ENCODE data around the gene KCNJ3.
"Not testable (repeated sequence)": the region's sequence is repeated elsewhere in the genome, so short reads cannot be mapped to it uniquely, and the experiment has no call there.

The KCNJ3 gene

GRCh38 chr2:154837035-154837434 is 138.5 kb downstream of the KCNJ3 start:
- intact Hi-C loops (cut with DNase I; ENCODE audit: low total_unique reads) = no loop called here
- no peaks in the 10 kb centered on the region for H3K9me3 ChIP-seq
- no peak overlapping the region for H3K27ac ChIP-seq
- H3K36me3 ChIP-seq = no peaks in the 10 kb centered on the region
- no peak overlapping the region for H3K4me3 ChIP-seq
- H3K4me1 ChIP-seq = peaks cover 0 to 7% (median 0%) of the 10 kb centered on the region in 4 donors
- no peak for DNase-seq
- TF ChIP-seq CTCF (IDR thresholded peaks at IDR 0.05) = no peak
- H3K27me3 ChIP-seq = no peaks in the 10 kb centered on the region

DNA sequence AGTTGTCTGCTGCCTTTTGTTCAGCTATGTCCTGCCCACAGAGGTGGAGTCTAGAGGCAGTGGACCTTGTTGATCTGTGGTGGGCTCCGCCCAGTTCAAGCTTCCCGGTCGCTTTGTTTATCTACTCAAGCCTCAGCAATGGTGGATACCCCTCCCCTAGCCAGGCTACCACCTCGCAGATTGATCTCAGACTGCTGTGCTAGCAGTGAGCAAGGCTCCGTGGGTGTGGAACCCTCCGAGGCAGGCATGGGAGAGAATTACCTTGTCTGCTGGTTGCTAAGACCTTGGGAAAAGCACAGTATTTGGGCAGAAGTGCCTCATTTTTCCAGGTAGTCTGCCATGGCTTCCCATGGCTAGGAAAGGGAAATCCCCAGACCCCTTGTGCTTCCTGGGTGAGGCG is 146.0 kb downstream of the KCNJ3 start:
- Histone ChIP-seq H3K4me3 (no peak overlapping the region), H3K36me3 (no peaks in the 10 kb centered on the region), H3K9me3 (no peaks in the 10 kb centered on the region), H3K27me3 (no peaks in the 10 kb centered on the region), H3K27ac (no peak overlapping the region), H3K4me1 (peaks cover 0 to 6% (median 0%) of the 10 kb centered on the region in 4 donors)
- intact Hi-C loops (cut with DNase I; ENCODE audit: low total_unique reads) = no loop called here
- no peak for DNase-seq
- TF ChIP-seq CTCF (IDR thresholded peaks at IDR 0.05) = no peak

- no peak overlapping the region for H3K4me3 ChIP-seq
- intact Hi-C loops (cut with DNase I; ENCODE audit: low total_unique reads) = no loop called here
These were observed 148.3 kb downstream of the KCNJ3 start for GRCh38 chr2:154846842-154847241.

DNA sequence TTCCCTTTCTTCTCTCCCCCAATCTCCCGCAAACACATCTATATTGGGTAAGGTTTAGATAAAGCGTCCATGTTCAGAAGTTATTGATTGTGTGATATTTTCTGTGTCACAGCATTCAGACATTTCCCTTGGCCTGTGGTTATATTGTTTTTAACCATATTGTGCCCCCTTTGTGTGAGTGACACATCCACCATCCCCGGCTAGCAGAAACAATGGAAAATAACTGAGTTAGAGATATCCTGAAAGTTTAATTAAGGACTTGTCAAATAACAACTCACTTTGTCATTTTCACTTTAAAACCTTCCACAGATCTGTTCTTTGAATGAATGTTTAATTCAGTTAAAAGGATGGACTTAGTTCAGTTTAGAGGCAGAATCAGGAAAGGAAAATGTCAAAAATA is 151.0 kb downstream of the KCNJ3 start:
- no peak for TF ChIP-seq CTCF (IDR thresholded peaks at IDR 0.05)
- no peaks in the 10 kb centered on the region for H3K27me3 ChIP-seq
- H3K4me1 ChIP-seq = peaks cover 0 to 6% (median 0%) of the 10 kb centered on the region in 4 donors
- H3K27ac ChIP-seq = no peak overlapping the region
- H3K9me3 ChIP-seq = no peaks in the 10 kb centered on the region
- no peaks in the 10 kb centered on the region for H3K36me3 ChIP-seq
- intact Hi-C loops (cut with DNase I; ENCODE audit: low total_unique reads) = no loop called here
- H3K4me3 ChIP-seq = no peak overlapping the region
- no peak for DNase-seq

More at GRCh38 chr2:154846842-154847241, 148.3 kb downstream of the KCNJ3 start:
- H3K36me3 ChIP-seq = no peaks in the 10 kb centered on the region
- no peak overlapping the region for H3K27ac ChIP-seq
- TF ChIP-seq CTCF (IDR thresholded peaks at IDR 0.05) = no peak
- no peaks in the 10 kb centered on the region for H3K27me3 ChIP-seq
- H3K4me1 ChIP-seq = peaks cover 0 to 6% (median 0%) of the 10 kb centered on the region in 4 donors
- no peak for DNase-seq
- no peaks in the 10 kb centered on the region for H3K9me3 ChIP-seq

- TF ChIP-seq CTCF (IDR thresholded peaks at IDR 0.05) = no peak
- no peaks in the 10 kb centered on the region for H3K27me3 ChIP-seq
- intact Hi-C loops (cut with DNase I; ENCODE audit: low total_unique reads) = no loop called here
- DNase-seq = no peak
- no peak overlapping the region for H3K27ac ChIP-seq
- peaks cover 0 to 6% (median 0%) of the 10 kb centered on the region in 4 donors for H3K4me1 ChIP-seq
- H3K9me3 ChIP-seq = no peaks in the 10 kb centered on the region
- no peak overlapping the region for H3K4me3 ChIP-seq
- H3K36me3 ChIP-seq = no peaks in the 10 kb centered on the region
These were observed 152.0 kb downstream of the KCNJ3 start for GRCh38 chr2:154850532-154850931.

GRCh38 chr2:154855138-154855537 is 156.6 kb downstream of the KCNJ3 start:
- Histone ChIP-seq H3K4me1 (no peaks in the 10 kb centered on the region), H3K4me3 (no peak overlapping the region), H3K27me3 (no peaks in the 10 kb centered on the region), H3K9me3 (no peaks in the 10 kb centered on the region), H3K27ac (no peak overlapping the region), H3K36me3 (peaks cover 0 to 3% (median 0%) of the 10 kb centered on the region in 3 donors)
- no peak for DNase-seq
- TF ChIP-seq CTCF (IDR thresholded peaks at IDR 0.05) = no peak
- intact Hi-C loops (cut with DNase I; ENCODE audit: low total_unique reads) = no loop called here

DNA sequence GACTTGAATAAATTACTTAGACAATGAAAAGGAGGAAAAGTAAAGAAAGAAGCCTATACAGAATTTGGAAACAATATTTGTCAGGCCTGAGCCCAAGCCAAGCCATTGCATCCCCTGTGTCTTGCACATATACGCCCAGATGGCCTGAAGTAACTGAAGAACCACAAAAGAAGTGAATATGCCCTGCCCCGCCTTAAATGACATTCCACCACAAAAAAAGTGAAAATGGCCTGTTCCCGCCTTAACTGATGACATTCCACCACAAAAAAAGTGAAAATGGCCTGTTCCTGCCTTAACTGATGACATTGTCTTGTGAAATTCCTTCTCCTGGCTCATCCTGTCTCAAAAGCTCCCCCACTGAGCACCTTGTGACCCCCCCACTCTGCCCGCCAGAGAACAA is 168.7 kb downstream of the KCNJ3 start:
- H3K27ac ChIP-seq; DNase-seq; H3K4me3 ChIP-seq; intact Hi-C loops (cut with DNase I; ENCODE audit: low total_unique reads); H3K4me1 ChIP-seq; H3K27me3 ChIP-seq; H3K36me3 ChIP-seq; H3K9me3 ChIP-seq: not testable (repeated sequence)
